Measurements from ENCODE around the gene R3HDM2.

DNA sequence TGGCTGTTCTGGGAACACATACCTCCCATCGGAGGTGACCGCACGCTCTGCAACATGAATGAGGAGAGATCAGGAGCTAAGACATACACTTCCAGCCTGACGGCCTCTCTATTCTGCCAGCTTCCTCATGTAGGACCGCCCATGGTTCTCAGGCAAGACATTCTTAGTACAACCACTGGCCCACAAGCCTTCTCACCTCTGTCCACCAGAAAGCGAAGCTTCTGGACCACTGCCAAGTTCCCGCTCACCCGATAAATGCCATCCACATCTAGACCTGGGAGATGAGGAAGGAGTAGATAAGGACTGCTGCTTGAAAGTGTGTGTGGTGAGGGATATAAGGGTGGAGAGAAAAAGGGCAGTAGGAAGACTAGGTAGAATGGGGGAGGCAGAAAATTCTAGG lies 43.6 kb upstream of the R3HDM2 start:
- TF ChIP-seq, protein P1, sequence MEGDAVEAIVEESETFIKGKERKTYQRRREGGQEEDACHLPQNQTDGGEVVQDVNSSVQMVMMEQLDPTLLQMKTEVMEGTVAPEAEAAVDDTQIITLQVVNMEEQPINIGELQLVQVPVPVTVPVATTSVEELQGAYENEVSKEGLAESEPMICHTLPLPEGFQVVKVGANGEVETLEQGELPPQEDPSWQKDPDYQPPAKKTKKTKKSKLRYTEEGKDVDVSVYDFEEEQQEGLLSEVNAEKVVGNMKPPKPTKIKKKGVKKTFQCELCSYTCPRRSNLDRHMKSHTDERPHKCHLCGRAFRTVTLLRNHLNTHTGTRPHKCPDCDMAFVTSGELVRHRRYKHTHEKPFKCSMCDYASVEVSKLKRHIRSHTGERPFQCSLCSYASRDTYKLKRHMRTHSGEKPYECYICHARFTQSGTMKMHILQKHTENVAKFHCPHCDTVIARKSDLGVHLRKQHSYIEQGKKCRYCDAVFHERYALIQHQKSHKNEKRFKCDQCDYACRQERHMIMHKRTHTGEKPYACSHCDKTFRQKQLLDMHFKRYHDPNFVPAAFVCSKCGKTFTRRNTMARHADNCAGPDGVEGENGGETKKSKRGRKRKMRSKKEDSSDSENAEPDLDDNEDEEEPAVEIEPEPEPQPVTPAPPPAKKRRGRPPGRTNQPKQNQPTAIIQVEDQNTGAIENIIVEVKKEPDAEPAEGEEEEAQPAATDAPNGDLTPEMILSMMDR (IDR thresholded peaks at IDR 0.05): no peak
- no peak for TF ChIP-seq POLR2A (IDR thresholded peaks at IDR 0.05)

Measured in adrenal gland (tissue), 5 donors.